ENCODE data around the gene PIGT.

The PIGT gene

GRCh38 chr20:45402946-45403345 lies 13.0 kb upstream of the PIGT start:
- no peak for DNase-seq

- no peak for DNase-seq
Observed at GRCh38 chr20:45404438-45404837, 11.5 kb upstream of the PIGT start.

GRCh38 chr20:45405571-45406259 lies 10.2 kb upstream of the PIGT start:
- DNase-seq = peak; percentile 34

GRCh38 chr20:45406260-45407066 lies 9.5 kb upstream of the PIGT start:
- DNase-seq = peak; percentile 60

- DNase-seq = no peak
Observed at GRCh38 chr20:45407067-45407745, 8.7 kb upstream of the PIGT start.

DNA sequence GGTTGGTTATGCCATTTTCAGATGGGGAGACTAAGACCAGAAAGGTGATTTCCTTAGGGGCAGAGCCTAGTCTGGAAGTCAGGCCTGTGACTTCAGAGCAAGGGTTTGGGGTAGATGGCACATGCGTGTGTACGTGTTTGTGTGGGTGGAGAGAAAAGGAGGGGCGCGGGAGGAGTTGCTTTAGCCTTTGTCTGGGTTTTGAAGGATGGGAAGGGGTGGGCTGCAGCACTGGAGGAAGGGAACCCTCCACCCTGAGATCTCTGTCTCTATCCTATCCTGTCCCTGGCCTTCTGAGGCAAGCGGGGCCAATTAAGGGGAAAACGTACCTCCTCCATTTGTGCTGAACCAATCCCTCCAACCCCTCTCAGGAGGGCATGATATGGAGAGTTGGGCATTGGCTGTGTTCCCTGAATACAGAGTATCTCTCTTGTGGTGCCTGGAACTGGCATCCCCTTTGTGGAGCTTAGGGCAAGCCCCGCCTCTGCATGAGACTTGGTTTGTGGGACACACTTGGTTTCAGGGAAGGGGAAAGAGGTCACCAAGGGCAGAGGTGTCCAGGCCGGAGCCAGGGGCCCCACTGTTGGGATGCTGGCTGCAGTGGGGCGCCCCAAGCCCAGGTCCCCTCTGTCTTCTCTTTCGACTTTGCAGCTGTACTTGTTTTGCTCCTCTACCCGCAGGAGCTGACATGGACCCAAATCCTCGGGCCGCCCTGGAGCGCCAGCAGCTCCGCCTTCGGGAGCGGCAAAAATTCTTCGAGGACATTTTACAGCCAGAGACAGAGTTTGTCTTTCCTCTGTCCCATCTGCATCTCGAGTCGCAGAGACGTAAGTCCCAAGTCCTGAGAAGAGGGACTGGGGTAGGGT lies 7.9 kb upstream of the PIGT start, which contains the start of gene DBNDD2:
DBNDD2 (plus strand) TSS at position 507 of the 863 bp plus-strand sequence; CDS start at position 686, 179 bp downstream.
- no peak for DNase-seq

- DNase-seq = no peak
Observed at GRCh38 chr20:45408646-45409213, 7.2 kb upstream of the PIGT start.

DNA sequence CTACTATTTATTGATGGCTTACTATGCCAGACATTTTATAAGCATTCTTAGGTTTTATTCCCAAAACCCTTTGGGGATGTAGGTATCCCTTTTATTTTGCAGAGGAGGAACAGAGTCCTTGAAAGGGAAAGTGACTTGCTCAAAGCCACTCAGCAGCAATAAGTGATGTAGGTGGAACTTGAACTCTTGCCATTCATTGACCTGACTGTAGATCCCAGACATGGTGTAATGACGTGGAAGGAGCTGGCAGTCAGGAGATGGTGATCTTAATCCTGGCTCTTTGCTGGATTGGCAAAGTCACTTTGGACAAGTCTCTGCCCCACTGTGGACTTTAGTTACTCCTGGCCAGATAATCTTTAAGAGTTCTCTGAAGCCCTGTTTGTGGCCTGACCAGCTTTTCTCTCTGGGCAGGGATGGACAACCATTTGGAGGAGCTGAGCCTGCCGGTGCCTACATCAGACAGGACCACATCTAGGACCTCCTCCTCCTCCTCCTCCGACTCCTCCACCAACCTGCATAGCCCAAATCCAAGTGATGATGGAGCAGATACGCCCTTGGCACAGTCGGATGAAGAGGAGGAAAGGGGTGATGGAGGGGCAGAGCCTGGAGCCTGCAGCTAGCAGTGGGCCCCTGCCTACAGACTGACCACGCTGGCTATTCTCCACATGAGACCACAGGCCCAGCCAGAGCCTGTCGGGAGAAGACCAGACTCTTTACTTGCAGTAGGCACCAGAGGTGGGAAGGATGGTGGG lies 6.2 kb upstream of the PIGT start:
- no peak for DNase-seq

DNA sequence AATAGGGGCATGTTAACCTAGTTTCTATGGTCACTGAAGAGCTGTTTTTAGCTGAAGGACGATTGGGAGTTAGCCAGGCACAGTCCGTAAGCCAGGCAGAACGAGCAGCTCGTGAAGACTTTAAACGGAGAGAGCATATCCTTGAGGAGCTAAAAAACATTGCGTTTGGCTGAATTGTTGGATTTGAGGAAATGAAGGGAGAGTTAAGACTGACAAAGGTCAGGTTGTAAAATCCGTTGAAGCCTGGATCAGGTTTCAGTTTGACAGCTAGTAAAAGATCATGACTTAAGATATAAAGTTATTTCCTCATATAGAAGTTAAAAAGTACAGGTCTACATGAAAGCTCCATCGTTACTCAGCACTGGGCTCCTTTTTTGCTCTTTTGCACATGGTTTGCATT lies 5.1 kb upstream of the PIGT start:
- peak; percentile 66 for DNase-seq

GRCh38 chr20:45412653-45413052 lies 3.3 kb upstream of the PIGT start:
- no peak for DNase-seq

DNA sequence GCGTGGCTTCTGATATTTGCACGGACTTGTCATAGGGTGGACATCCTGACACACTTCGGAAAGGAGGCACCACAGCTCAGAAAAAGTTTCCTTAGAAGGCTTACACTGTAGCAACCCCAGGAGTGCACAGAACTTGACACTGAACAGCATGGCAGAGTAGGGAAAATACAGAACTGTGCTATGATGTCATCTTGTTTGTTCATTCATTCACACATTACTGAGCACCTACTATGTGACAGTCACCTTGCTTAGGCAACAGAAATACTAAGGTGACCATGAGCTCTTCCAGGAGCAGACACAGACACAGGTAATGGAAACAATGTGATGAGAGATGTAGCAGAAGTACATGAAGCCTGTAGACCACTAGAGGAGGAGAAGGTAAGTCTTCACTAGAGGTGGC lies 2.5 kb upstream of the PIGT start:
- no peak for DNase-seq

GRCh38 chr20:45416917-45417316 lies 976 bp downstream of the PIGT start:
- DNase-seq = no peak

DNA sequence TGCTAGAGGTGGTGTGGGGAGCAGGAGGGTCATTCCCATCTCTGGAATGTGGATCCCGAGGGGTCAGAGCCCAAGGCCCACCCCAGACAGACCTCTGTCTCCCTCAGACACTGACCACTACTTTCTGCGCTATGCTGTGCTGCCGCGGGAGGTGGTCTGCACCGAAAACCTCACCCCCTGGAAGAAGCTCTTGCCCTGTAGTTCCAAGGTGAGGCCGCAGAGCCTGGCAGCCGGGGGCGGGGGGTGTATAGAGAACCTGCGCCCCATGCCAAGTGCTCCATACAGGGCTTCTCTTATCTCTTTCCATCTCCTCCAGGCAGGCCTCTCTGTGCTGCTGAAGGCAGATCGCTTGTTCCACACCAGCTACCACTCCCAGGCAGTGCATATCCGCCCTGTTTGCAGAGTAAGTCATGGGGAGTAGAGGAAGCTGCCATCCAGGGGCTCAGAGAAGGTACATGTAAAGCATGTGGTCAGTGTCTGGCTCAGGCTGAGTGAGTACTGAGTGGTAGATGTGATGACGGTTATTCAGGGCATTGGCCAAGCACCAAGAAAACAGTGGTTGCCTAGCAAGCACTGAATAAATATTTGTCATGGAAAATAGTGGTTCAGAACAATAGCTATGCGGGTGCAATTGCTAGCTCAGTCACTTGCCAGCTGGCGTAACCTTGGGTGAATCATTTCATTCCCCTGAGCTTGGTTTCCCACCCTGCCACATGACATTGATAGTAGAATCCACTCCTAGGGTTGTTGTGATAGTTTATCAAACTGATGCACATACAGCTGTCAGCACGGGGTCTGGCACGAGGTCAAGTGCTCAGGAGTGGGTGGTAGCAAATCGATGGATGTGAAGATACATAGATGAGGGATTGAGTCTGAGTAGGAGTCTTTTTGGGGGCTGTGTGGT lies 3.5 kb downstream of the PIGT start:
- DNase-seq = no peak

DNA sequence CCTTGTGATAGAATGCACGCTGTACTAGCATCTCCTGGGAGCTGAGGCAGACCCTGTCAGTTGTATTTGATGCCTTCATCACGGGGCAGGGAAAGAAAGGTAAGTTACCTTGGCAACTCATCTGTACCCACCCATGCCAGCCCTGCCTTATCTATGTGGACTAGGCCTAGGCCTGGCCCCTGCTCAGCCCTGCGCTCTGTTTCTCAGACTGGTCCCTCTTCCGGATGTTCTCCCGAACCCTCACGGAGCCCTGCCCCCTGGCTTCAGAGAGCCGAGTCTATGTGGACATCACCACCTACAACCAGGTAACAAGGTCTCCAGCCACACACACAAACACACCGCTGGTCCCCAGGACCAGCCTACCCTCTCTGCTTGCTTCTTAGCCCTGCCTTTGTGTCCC lies 4.2 kb downstream of the PIGT start:
- DNase-seq = no peak

DNA sequence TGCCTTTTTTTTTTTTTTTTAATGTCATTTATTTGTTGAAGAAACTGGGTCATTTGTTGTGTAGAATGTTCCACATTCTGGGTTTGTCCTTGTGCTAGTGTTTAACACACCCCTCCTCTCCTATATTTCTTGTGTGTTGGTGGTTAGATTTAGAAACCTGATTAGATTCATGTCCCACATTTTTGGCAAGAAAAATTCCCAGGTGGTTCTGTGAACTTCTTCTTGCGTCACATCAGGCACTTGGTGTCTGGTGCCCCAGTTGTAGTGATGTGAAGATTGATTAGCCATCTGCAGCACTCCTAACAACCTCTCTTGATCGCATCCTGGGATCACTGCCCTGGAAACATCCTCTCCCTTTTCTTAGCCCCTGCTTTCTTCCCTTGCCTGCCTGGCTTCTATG lies 7.8 kb downstream of the PIGT start:
- no peak for DNase-seq

GRCh38 chr20:45425561-45425960 lies 9.6 kb downstream of the PIGT start:
- DNase-seq = no peak

DNA sequence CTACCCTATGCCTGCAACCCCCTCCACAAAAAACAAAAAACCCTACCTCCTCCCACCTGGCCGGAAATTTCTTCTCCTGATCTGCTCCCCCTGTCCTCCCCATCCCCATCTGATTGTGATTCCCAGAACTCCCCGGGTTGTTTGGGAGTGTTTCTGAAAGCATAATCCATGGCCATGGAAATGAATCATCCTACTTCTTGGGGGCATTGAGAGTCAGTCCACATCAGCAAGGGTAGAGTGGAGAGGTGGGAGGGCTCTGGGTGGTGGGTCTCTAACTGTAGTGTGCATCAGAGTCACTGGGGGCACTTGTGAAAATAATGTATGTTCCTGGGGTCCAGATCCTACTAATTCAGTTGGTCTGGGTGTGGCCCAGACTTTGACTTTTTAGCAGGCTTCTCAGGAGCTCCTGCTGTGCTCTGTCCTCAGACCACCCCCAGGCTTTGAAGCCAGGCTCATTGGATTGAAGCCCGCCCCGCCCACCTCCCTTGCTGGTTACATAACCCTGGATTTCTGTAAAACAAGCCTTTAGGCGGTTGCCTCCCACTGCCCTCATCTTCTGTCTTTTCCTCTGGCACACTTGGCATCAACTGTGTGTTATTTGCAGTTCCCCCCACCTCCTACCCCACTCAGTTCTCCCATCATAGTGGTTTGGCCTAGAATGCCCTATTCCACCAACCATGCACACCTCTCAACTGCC lies 10.5 kb downstream of the PIGT start:
- DNase-seq = no peak

DNA sequence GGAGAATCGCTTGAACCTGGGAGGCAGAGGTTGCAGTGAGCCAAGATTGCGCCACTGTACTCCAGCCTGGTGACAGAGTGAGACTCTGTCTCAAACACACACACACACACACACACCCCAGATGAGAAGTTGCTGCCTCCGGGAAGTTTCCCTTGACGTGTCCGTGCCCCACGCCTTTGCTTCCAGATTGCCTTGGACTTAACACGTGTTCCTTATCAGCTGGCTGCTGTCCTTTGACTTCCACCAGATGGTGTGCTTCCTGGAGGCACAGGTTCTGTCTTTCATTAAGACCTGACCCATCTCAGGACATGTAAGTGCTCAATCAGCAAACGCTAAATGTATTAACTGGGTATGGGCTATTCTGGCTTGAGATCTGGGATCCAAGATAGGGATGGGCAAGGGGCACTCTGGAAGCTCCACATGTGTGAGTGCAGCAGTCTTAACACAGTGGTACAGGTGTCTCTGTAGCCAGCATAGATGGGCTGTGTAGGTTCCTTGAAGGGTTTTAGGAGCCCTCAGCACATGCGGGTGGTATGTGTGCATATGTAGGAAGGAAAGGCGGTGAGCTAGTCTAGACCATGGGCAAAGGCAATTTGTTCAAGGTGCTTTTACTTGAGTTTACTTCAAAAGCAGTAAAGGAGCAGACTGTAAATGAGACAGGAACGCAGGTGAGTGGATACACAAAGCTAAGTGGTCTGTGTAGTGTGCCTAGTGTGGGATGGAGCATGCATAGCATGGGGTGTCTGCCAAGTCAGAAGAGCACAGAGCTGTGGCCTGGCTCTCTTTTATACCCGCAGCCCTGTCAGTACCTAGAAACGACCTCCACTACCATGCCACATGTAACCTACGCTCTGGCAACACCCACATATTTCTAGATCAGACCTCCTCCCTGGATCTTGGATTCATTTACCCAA lies 11.6 kb downstream of the PIGT start:
- DNase-seq = peak; percentile 27

GRCh38 chr20:45429618-45430017 lies 13.7 kb downstream of the PIGT start:
- no peak for DNase-seq

Data from OCI-M1 (cell line).